ENCODE results near the gene MAB21L3.
A peak's percentile ranks its signal among the peaks of the same experiment; 100 is the strongest.
"Not testable (repeated sequence)": the region's sequence is repeated elsewhere in the genome, so short reads cannot be mapped to it uniquely, and the experiment has no call there.

The MAB21L3 gene

GRCh38 chr1:116139592-116140134 lies 28.5 kb downstream of the MAB21L3 start:
- DNase-seq, result no peak

GRCh38 chr1:116144151-116144550 lies 33.0 kb downstream of the MAB21L3 start:
- no peak for DNase-seq

GRCh38 chr1:116146447-116147113 lies 35.4 kb downstream of the MAB21L3 start:
- DNase-seq, result not testable (repeated sequence)

- no peak for DNase-seq
Observed at GRCh38 chr1:116147114-116147510, 35.9 kb downstream of the MAB21L3 start.

GRCh38 chr1:116147972-116148371 lies 36.8 kb downstream of the MAB21L3 start:
- DNase-seq, result no peak

- DNase-seq, result no peak
Observed at GRCh38 chr1:116148967-116149366, 37.8 kb downstream of the MAB21L3 start.

GRCh38 chr1:116150368-116150767 lies 39.2 kb downstream of the MAB21L3 start:
- no peak for DNase-seq

- DNase-seq, result peak; percentile 63
Observed at GRCh38 chr1:116151739-116152576, 40.8 kb downstream of the MAB21L3 start.

- no peak for DNase-seq
Observed at GRCh38 chr1:116152577-116152943, 41.4 kb downstream of the MAB21L3 start.

GRCh38 chr1:116152950-116153691 lies 41.9 kb downstream of the MAB21L3 start:
- no peak for DNase-seq

GRCh38 chr1:116153692-116154031 lies 42.5 kb downstream of the MAB21L3 start:
- no peak for DNase-seq

- DNase-seq, result no peak
Observed at GRCh38 chr1:116154536-116154935, 43.3 kb downstream of the MAB21L3 start.

- DNase-seq, result no peak
Observed at GRCh38 chr1:116157096-116157495, 45.9 kb downstream of the MAB21L3 start.

- no peak for DNase-seq
Observed at GRCh38 chr1:116159177-116159576, 48.0 kb downstream of the MAB21L3 start.

- DNase-seq, result no peak
Observed at GRCh38 chr1:116159611-116160010, 48.4 kb downstream of the MAB21L3 start.

- no peak for DNase-seq
Observed at GRCh38 chr1:116161390-116161789, 50.2 kb downstream of the MAB21L3 start.

- DNase-seq, result no peak
Observed at GRCh38 chr1:116161877-116162390, 50.7 kb downstream of the MAB21L3 start.

- DNase-seq, result no peak
Observed at GRCh38 chr1:116163533-116163932, 52.3 kb downstream of the MAB21L3 start.

- no peak for DNase-seq
Observed at GRCh38 chr1:116164150-116164549, 53.0 kb downstream of the MAB21L3 start.

- DNase-seq, result no peak
Observed at GRCh38 chr1:116164604-116165368, 53.6 kb downstream of the MAB21L3 start.

- DNase-seq, result no peak
Observed at GRCh38 chr1:116165572-116165971, 54.4 kb downstream of the MAB21L3 start.

- DNase-seq, result no peak
Observed at GRCh38 chr1:116166011-116166571, 54.9 kb downstream of the MAB21L3 start.
